Fibroblast of villous mesenchyme (primary cell): ENCODE data around the gene RXFP2. TPM values are rescaled to one million over a fixed set of nuclear protein-coding genes. Genes with fewer than 3 reads are reported as not detected.

Experiments
- DNase-seq: peaks from one replicate; pipeline ENCODE4 v3.0.0-alpha.2; 2010; ENCODE audit warnings: low read depth
- H3K4me3 ChIP-seq: 2 replicates; pipeline ENCODE4 v1.5.1; 2011; ENCODE audit warnings: low read depth, mild to moderate bottlenecking, low read length
- CTCF ChIP-seq: IDR thresholded peaks from 2 replicates; pipeline ENCODE4 v1.5.1; 2012; ENCODE audit warnings: low read depth, mild to moderate bottlenecking, low read length; ENCODE audit not compliant: insufficient read depth
- total RNA-seq: library from RNA; depleted of rRNA; stranded (reverse); fragments of >200 nt; gene quantifications from 2 replicates; pipeline ENCODE4 v1.2.3, GENCODE V29; 2012

The RXFP2 gene
- total RNA-seq, 1 donor: not detected

GRCh38 chr13:31764556-31764955, 25.2 kb downstream of the RXFP2 start:
- no peak for DNase-seq
- no peak for TF ChIP-seq CTCF
- H3K4me3 ChIP-seq: no peak overlapping the region

GRCh38 chr13:31765138-31765785, 25.9 kb downstream of the RXFP2 start:
- TF ChIP-seq CTCF: no peak
- no peak for DNase-seq
- no peak overlapping the region for H3K4me3 ChIP-seq

GRCh38 chr13:31767175-31767900, 28.0 kb downstream of the RXFP2 start:
- no peak for TF ChIP-seq CTCF
- H3K4me3 ChIP-seq: no peak overlapping the region
- DNase-seq: peak; percentile 61

GRCh38 chr13:31768351-31768750, 29.0 kb downstream of the RXFP2 start:
- H3K4me3 ChIP-seq: no peak overlapping the region
- DNase-seq: no peak
- no peak for TF ChIP-seq CTCF

- TF ChIP-seq CTCF: no peak
- DNase-seq: no peak
- no peak overlapping the region for H3K4me3 ChIP-seq
Measured at GRCh38 chr13:31769575-31769974, 30.2 kb downstream of the RXFP2 start.

- DNase-seq: no peak
- no peak for TF ChIP-seq CTCF
Measured at GRCh38 chr13:31772231-31772630, 32.9 kb downstream of the RXFP2 start.

More at GRCh38 chr13:31772231-31772630, 32.9 kb downstream of the RXFP2 start:
- H3K4me3 ChIP-seq: no peak overlapping the region
